GM19463 (cell line): ENCODE measurements around the gene SYTL1.

Source experiments
- ATAC-seq: cut with Tn5 transposase; IDR thresholded peaks from one replicate; pipeline ENCODE4 v1.9.1; 2021; ENCODE audit warnings: mild to moderate bottlenecking, moderate library complexity; ENCODE audit not compliant: unreplicated experiment

The SYTL1 gene

GRCh38 chr1:27402349-27402754 lies 60.5 kb downstream of the SYTL1 start:
- no peak for ATAC-seq

GRCh38 chr1:27403065-27403726 lies 61.4 kb downstream of the SYTL1 start:
- ATAC-seq, result peak; percentile 56
